Measurements from ENCODE around the gene SULT1A2. TPM values are rescaled to one million over a fixed set of nuclear protein-coding genes. Genes with fewer than 3 reads are reported as not detected.
A peak's percentile ranks its signal among the peaks of the same experiment; 100 is the strongest.

The SULT1A2 gene
- total and polyA plus RNA-seq, 7 experiments from 2014 or later: 0.21 to 0.73 (median 0.47) TPM; not detected in 1

DNA sequence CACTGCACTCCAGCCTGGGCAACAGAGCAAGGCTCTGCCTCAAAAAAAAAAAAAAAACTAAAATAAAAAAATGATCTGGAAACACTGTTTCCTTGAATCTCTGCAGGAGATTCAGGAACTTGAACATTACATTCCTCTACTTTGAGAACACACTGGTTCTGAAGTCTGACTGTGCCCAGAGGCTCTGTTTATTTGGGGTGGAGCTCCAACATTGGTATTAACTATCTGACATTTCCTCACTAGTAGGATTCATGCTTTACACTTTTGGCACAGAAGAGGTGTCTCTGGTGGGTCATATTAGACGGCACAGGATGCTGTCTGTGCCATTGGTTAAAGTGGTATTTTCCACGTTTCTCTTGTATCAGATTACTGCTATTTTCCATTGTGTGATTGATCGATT is 10.4 kb downstream of the SULT1A2 start:
- ATAC-seq (no peak), DNase-seq (no peak)
- Mint-ChIP-seq H3K27ac (peak overlapping the region in 1 of 9 donors; percentile 32), H3K4me3 (no peak overlapping the region), H3K36me3 (peaks cover 12 to 55% (median 14%) of the 10 kb centered on the region in 5 donors), H3K4me1 (peaks cover 0 to 6% (median 0%) of the 10 kb centered on the region in 7 donors), H3K27me3 (no peaks in the 10 kb centered on the region), H3K9me3 (no peaks in the 10 kb centered on the region)
- intact Hi-C loops (cut with micrococcal nuclease): no loop called here
- ChIA-PET POLR2A (no interaction called here), CTCF (no interaction called here)
- H3K36me3 ChIP-seq (ENCODE audit: control insufficient read depth in 2 of 3, insufficient read depth in 3 of 3, low read length in 3 of 3): peaks cover 5 to 97% (median 5%) of the 10 kb centered on the region in 3 experiments
- H3K27ac ChIP-seq (ENCODE audit: low read depth, low read length): no peak overlapping the region
- no peak overlapping the region for H3K4me3 ChIP-seq (ENCODE audit: low read length)
- H3K9me3 ChIP-seq (ENCODE audit: control insufficient read depth in 2 of 3, low read length in 3 of 3): no peaks in the 10 kb centered on the region
- H3K4me1 ChIP-seq (ENCODE audit: control insufficient read depth in 2 of 2, insufficient read depth in 2 of 2, low read length in 2 of 2): no peaks in the 10 kb centered on the region
- no peaks in the 10 kb centered on the region for H3K27me3 ChIP-seq (ENCODE audit: control insufficient read depth in 2 of 2, insufficient read depth in 2 of 2, low read length in 2 of 2)

DNA sequence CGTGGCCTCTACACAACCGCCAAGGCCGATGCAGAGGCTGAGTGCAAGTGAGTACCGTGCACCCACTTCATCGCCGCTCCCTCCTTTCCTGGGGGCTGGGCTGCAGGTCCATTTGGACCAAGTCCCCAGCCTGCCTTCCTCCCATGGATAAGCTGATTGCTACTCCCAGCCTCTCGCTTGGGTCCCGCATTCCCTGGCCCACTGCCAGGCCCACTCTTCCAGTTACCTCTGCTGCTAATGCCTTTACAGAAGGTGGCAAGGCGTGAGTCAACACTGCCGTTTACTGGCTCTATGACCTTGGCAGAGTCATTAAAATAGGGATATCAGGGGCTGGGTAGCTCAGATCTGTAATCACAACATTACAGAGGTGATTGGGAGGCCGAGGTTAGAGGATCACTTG is 11.2 kb downstream of the SULT1A2 start:
- peak overlapping the region in 1 of 9 donors; percentile 24 for H3K27ac Mint-ChIP-seq
- H3K9me3 ChIP-seq (ENCODE audit: control insufficient read depth in 2 of 3, low read length in 3 of 3): no peaks in the 10 kb centered on the region
- H3K36me3 Mint-ChIP-seq: peaks cover 12 to 54% (median 19%) of the 10 kb centered on the region in 5 donors
- H3K4me1 ChIP-seq (ENCODE audit: control insufficient read depth in 2 of 2, insufficient read depth in 2 of 2, low read length in 2 of 2): no peaks in the 10 kb centered on the region
- no peak overlapping the region for H3K27ac ChIP-seq (ENCODE audit: low read depth, low read length)
- DNase-seq (no peak), ATAC-seq (no peak)
- ChIA-PET POLR2A (no interaction called here), CTCF (no interaction called here)
- intact Hi-C loops (cut with micrococcal nuclease): no loop called here
- H3K9me3 Mint-ChIP-seq: no peaks in the 10 kb centered on the region
- H3K4me3 Mint-ChIP-seq: no peak overlapping the region
- H3K36me3 ChIP-seq (ENCODE audit: control insufficient read depth in 2 of 3, insufficient read depth in 3 of 3, low read length in 3 of 3): peaks cover 5 to 97% (median 13%) of the 10 kb centered on the region in 3 experiments
- H3K27me3 Mint-ChIP-seq: no peaks in the 10 kb centered on the region
- no peak overlapping the region for H3K4me3 ChIP-seq (ENCODE audit: low read length)
- peaks cover 0 to 6% (median 0%) of the 10 kb centered on the region in 7 donors for H3K4me1 Mint-ChIP-seq
- no peaks in the 10 kb centered on the region for H3K27me3 ChIP-seq (ENCODE audit: control insufficient read depth in 2 of 2, insufficient read depth in 2 of 2, low read length in 2 of 2)

DNA sequence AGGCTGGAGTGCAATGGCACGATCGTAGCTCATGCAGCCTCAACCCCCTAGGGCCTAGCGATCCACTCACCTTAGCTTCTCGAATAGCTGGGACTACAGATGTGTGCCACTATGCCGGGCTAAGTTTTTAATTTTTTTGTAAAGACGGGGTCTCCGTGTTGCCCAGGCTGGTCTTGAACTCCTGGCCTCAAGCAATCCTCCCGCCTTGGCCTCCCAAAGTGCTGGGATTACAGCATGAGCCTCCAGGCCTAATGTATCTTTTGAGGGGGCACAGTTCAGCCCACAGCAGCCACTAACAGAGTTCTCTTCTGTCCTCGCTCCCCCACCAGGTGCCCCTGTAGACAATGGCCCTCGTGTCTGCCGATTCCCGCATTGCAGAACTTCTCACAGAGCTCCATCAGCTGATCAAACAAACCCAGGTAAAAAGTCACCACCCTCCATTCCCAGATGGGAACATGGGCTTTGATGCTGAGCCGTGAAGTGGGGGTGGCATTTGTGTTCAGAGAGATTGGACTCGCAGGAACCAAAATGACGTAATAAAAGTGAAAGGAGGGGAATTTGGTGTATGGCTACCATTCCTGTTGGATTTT is 16.0 kb downstream of the SULT1A2 start:
- peaks cover 12 to 42% (median 23%) of the 10 kb centered on the region in 5 donors for H3K36me3 Mint-ChIP-seq
- no peak overlapping the region for H3K4me3 ChIP-seq (ENCODE audit: low read length)
- POLR2A ChIA-PET: interaction anchor here (0.8 kb wide), 1 partner anchor 12 kb away, joined by 7 read pairs; no protein-coding TSS in a partner anchor
- peak overlapping the region in 2 of 9 donors; percentile 23 to 31 for H3K27ac Mint-ChIP-seq
- H3K9me3 Mint-ChIP-seq: no peaks in the 10 kb centered on the region
- no peaks in the 10 kb centered on the region for H3K4me1 ChIP-seq (ENCODE audit: control insufficient read depth in 2 of 2, insufficient read depth in 2 of 2, low read length in 2 of 2)
- no peaks in the 10 kb centered on the region for H3K27me3 ChIP-seq (ENCODE audit: control insufficient read depth in 2 of 2, insufficient read depth in 2 of 2, low read length in 2 of 2)
- peaks cover 5 to 55% (median 16%) of the 10 kb centered on the region in 3 experiments for H3K36me3 ChIP-seq (ENCODE audit: control insufficient read depth in 2 of 3, insufficient read depth in 3 of 3, low read length in 3 of 3)
- no peak overlapping the region for H3K4me3 Mint-ChIP-seq
- peaks cover 0 to 13% (median 11%) of the 10 kb centered on the region in 7 donors for H3K4me1 Mint-ChIP-seq
- H3K9me3 ChIP-seq (ENCODE audit: control insufficient read depth in 2 of 3, low read length in 3 of 3): no peaks in the 10 kb centered on the region
- intact Hi-C loops (cut with micrococcal nuclease): no loop called here
- CTCF ChIA-PET: interaction anchor here (0.6 kb wide), 1 partner anchor 52 kb away, joined by 5 read pairs; no protein-coding TSS in a partner anchor
- DNase-seq: no peak
- ATAC-seq: no peak
- no peak overlapping the region for H3K27ac ChIP-seq (ENCODE audit: low read depth, low read length)
- H3K27me3 Mint-ChIP-seq: no peaks in the 10 kb centered on the region

DNA sequence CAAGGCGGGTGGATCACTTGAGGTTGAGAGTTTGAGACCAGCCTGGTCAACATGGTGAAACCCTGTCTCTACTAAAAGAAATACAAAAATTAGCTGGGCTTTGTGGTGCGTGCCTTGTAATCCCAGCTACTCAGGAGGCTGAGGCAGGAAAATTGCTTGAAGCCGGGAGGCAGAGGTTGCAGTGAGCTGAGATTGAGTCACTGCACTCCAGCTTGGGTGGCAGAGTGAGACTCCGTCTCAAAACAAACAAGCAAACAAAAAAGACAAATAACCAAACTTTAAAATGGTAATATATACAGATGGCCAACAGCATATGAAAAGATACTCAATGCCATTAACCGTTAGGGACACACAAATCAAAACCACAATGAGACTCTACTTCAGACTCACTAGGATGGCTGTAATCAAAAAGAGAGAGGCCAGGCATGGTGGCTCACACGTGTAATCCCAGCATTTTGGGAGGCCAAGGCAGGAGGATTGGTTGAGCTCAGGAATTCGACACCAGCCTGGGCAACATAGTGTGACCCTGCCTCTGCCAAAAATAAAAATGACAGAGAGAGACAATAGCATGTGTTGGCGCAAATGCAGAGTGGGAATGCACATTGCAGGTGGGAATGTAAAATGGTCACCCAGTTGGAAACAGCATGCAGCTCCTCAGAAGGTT is 21.3 kb downstream of the SULT1A2 start:
- H3K36me3 ChIP-seq (ENCODE audit: control insufficient read depth in 2 of 3, insufficient read depth in 3 of 3, low read length in 3 of 3): peaks cover 0 to 17% (median 4%) of the 10 kb centered on the region in 3 experiments
- H3K36me3 Mint-ChIP-seq: peaks cover 0 to 26% (median 4%) of the 10 kb centered on the region in 5 donors
- no peaks in the 10 kb centered on the region for H3K27me3 Mint-ChIP-seq
- POLR2A ChIA-PET: no interaction called here
- no peak overlapping the region for H3K4me3 ChIP-seq (ENCODE audit: low read length)
- intact Hi-C loops (cut with micrococcal nuclease): no loop called here
- DNase-seq (no peak), ATAC-seq (no peak)
- no peaks in the 10 kb centered on the region for H3K9me3 ChIP-seq (ENCODE audit: control insufficient read depth in 2 of 3, low read length in 3 of 3)
- H3K4me3 Mint-ChIP-seq: no peak overlapping the region
- no peaks in the 10 kb centered on the region for H3K27me3 ChIP-seq (ENCODE audit: control insufficient read depth in 2 of 2, insufficient read depth in 2 of 2, low read length in 2 of 2)
- no peak overlapping the region for H3K27ac Mint-ChIP-seq
- peaks cover 7 to 49% (median 45%) of the 10 kb centered on the region in 7 donors for H3K4me1 Mint-ChIP-seq
- no peaks in the 10 kb centered on the region for H3K4me1 ChIP-seq (ENCODE audit: control insufficient read depth in 2 of 2, insufficient read depth in 2 of 2, low read length in 2 of 2)
- no peak overlapping the region for H3K27ac ChIP-seq (ENCODE audit: low read depth, low read length)
- CTCF ChIA-PET: no interaction called here
- H3K9me3 Mint-ChIP-seq: peaks cover 0 to 1% (median 0%) of the 10 kb centered on the region in 11 donors

DNA sequence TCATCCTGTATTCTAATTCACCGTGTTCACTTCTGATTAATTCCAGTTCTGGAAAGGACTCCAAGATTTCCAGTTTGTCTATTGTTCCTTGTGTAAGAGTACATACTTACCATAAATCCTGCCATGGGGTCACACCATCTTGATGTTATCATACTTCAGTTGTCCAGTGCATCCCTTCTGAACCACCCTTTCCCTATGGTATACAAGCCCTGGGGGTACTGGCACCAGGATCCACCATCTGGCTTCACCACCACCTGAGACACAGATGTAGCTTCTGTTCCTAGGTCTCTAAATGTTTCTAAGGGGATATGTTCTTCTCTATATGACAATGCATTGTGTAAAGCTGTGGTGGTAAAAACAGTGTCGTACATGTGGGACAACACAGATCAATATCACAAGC is 21.9 kb downstream of the SULT1A2 start:
- H3K27ac Mint-ChIP-seq: peak overlapping the region in 3 of 9 donors; percentile 6 to 31 (median 9)
- no peak overlapping the region for H3K4me3 Mint-ChIP-seq
- no peak overlapping the region for H3K4me3 ChIP-seq (ENCODE audit: low read length)
- POLR2A ChIA-PET: no interaction called here
- no peaks in the 10 kb centered on the region for H3K27me3 Mint-ChIP-seq
- H3K9me3 Mint-ChIP-seq: peaks cover 0 to 1% (median 0%) of the 10 kb centered on the region in 11 donors
- no peaks in the 10 kb centered on the region for H3K27me3 ChIP-seq (ENCODE audit: control insufficient read depth in 2 of 2, insufficient read depth in 2 of 2, low read length in 2 of 2)
- H3K4me1 ChIP-seq (ENCODE audit: control insufficient read depth in 2 of 2, insufficient read depth in 2 of 2, low read length in 2 of 2): no peaks in the 10 kb centered on the region
- CTCF ChIA-PET: no interaction called here
- H3K36me3 ChIP-seq (ENCODE audit: control insufficient read depth in 2 of 3, insufficient read depth in 3 of 3, low read length in 3 of 3): peaks cover 0 to 11% (median 4%) of the 10 kb centered on the region in 3 experiments
- peaks cover 0 to 29% (median 4%) of the 10 kb centered on the region in 5 donors for H3K36me3 Mint-ChIP-seq
- DNase-seq (no peak), ATAC-seq (no peak)
- H3K27ac ChIP-seq (ENCODE audit: low read depth, low read length): no peak overlapping the region
- intact Hi-C loops (cut with micrococcal nuclease): no loop called here
- peaks cover 7 to 53% (median 45%) of the 10 kb centered on the region in 7 donors for H3K4me1 Mint-ChIP-seq
- no peaks in the 10 kb centered on the region for H3K9me3 ChIP-seq (ENCODE audit: control insufficient read depth in 2 of 3, low read length in 3 of 3)

DNA sequence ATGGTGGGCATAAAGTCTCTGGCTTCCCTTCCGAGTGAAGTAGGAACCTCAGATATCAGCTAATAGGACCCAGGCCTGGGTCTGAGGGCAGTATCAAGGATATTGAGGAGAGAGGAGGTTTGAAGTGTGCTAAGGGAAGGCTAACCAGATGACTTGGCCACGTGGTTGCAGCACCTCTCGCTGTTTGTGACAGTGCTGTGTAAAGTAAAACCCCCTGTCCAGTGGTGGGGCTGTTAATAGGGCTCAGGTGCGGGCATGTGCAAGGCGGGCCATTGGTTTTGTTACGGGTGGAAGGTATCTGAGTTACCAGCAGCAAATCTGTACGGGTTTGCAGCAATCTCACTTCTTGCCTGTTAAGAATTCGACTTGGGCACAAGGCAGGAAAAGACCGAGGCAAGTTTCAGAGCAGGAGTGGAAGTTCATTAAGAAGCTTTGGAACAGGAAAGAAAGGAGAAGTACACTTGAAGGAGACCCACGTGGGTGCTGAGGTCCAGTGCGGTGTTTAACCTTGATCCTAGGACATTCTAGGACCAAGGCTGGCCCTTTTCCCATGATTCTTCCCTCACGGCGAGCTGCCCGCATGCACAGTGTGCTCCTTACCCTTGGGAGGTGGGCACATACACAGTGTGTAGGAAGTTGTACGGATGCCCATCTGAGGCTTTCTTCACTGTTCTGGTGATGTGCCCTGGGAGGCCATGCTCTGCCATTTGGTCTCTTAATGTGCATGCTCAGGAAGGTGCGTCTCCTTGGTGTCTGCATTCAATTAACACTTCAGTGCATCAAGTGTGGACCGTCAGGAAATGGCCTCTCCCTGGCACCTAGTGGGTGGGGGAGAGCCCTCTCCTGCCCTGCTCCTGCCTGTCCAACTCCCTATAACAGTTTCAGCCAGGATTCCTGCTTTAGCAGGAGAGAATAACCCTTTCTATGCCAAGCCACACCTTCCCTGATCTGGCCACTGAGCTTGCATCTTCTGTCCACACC is 22.8 kb downstream of the SULT1A2 start:
- no peaks in the 10 kb centered on the region for H3K27me3 ChIP-seq (ENCODE audit: control insufficient read depth in 2 of 2, insufficient read depth in 2 of 2, low read length in 2 of 2)
- no peaks in the 10 kb centered on the region for H3K27me3 Mint-ChIP-seq
- H3K9me3 ChIP-seq (ENCODE audit: control insufficient read depth in 2 of 3, low read length in 3 of 3): no peaks in the 10 kb centered on the region
- H3K4me1 ChIP-seq (ENCODE audit: control insufficient read depth in 2 of 2, insufficient read depth in 2 of 2, low read length in 2 of 2): no peaks in the 10 kb centered on the region
- H3K4me3 Mint-ChIP-seq: peak overlapping the region in 1 of 10 donors; percentile 1
- ATAC-seq: no peak
- intact Hi-C loops (cut with micrococcal nuclease): no loop called here
- H3K27ac Mint-ChIP-seq: peak overlapping the region in 8 of 9 donors; percentile 9 to 89 (median 52)
- peaks cover 0 to 1% (median 0%) of the 10 kb centered on the region in 11 donors for H3K9me3 Mint-ChIP-seq
- ChIA-PET CTCF (no interaction called here), POLR2A (no interaction called here)
- peaks cover 7 to 61% (median 48%) of the 10 kb centered on the region in 7 donors for H3K4me1 Mint-ChIP-seq
- no peak overlapping the region for H3K27ac ChIP-seq (ENCODE audit: low read depth, low read length)
- peaks cover 0 to 11% (median 4%) of the 10 kb centered on the region in 3 experiments for H3K36me3 ChIP-seq (ENCODE audit: control insufficient read depth in 2 of 3, insufficient read depth in 3 of 3, low read length in 3 of 3)
- no peak for DNase-seq
- peaks cover 0 to 30% (median 4%) of the 10 kb centered on the region in 5 donors for H3K36me3 Mint-ChIP-seq
- no peak overlapping the region for H3K4me3 ChIP-seq (ENCODE audit: low read length)

Measured in naive thymus-derived CD4-positive, alpha-beta T cell (primary cell).